Ecto neural progenitor cell (in vitro differentiated cells): ENCODE measurements around the gene ADD3.
"Not testable (repeated sequence)": the region's sequence is repeated elsewhere in the genome, so short reads cannot be mapped to it uniquely, and the experiment has no call there.

Source experiments
- DNase-seq: peaks from one replicate; pipeline ENCODE4 v3.0.0-alpha.2; 2018; ENCODE audit warnings: low spot score

ADD3 gene

DNA sequence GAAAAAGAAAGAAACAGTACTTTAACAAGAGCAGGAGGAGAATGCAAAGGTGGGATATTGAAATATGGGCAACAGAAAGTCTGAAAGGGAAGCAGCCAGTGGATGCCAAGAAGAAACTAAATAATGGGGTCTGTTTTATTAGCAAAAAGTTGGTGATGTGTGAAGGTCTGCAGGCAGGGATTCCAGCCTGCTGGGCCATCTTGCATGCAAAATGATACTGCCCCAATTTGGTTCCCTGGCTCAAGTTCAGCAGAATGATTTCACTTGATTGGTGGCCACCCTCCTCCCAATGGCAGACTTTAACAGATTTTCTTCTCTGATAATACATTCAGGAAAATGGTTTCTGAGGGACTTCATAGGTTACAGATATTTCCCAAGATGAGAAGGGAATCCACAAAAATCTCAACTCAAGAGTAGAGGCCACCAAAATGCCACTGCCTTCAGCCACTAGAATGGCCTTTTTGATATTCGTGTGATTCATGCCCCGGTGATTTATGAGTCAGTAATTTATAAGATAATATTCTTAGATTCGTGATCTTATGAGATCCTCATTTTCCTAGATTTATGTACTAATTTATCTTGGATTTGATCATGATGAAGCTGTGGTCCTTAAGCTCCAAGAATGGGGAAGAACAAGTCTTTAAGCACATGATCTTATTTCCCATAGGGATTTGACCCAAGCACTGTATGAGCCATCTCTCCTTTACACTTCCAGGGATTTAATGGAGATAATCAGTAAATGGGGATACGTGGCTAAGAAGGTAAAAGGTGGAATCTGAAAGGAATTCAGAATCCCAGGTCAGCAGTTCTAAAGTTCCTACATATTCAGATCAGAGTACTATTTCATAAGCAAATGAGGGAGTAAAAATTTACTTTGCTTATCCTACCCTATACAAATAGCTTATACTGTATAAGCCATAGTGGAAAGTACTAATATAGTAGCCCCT is 32.3 kb upstream of the ADD3 start:
- no peak for DNase-seq

DNA sequence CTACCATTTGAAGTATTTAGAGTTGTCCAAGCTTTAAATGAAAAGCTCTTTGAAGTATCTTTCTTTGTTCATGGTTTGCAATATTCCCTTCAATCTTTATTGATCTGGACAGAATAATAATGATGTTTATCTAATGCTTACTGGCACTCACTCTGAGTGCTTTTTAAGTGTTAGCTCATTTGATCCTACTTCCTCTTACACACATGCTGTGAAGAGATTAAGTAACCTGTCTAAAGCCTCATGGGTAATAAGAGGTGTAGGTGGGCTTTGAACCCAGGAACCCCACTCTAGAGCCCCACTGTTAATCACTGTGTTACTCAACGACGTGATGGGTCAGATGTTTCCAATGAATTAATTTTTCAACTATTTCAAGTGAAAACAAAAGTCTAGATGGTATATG is 31.1 kb upstream of the ADD3 start:
- DNase-seq: no peak

GRCh38 chr10:109977382-109977806 is 30.4 kb upstream of the ADD3 start:
- no peak for DNase-seq

DNA sequence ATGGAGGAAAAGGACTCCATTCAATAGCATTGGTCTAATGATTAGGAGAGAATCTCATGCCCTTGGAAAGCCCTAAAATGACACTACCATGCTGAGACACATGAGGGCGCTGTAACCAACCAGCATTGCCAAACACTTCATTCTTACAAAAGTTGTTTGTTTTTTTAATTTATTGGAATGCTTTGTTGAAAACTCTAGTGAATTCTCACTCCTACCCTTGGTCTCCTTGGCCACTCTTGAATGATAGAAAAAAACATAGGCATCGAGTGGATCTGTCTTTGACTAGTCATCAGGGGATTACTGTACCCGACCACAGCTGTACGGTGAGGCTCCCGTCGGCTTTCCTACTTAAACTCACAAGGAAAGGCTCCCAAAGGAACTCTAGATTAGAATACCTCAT is 29.3 kb upstream of the ADD3 start:
- peak; percentile 54 for DNase-seq

DNA sequence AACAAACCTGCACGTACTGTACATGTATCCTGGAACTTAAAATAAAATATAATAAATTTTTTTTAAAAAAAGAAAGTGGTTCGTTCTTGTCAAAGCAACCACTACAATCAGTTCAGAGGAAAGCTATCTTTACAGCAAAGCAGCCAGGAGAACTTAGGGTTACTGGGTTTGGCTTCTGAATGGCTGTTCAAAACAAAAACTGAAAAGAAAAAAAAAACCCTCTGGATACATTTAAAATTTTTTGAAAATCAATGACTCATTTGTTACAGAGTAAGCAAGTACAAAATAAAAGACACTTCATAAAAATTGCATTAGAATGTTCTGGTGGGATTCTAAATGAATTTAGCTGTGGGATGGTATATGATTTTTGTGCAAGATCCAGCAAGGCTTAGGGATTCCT is 28.6 kb upstream of the ADD3 start:
- no peak for DNase-seq

DNA sequence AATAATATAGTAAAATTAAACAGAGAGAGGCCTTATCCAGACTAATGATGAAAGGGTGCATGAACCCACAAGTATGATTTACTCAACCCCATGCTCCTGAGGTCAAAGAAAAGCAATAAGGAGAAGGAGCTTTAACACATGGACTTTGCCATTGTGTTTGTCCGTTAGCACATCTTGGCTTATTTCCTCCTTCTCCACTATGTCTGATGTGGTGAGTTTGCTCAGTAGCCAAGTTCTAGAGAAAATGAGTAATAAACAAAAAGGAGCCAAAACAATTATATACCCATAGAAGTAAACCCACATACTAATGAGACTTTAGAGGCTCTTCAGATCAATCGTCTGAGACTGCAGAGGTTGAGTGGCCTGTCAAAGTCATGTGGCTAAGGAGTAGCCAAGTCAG is 26.1 kb upstream of the ADD3 start:
- DNase-seq: no peak

GRCh38 chr10:109982123-109982522 is 25.7 kb upstream of the ADD3 start:
- DNase-seq: no peak

- DNase-seq: no peak
Observed at GRCh38 chr10:109982812-109983211, 25.0 kb upstream of the ADD3 start.

- no peak for DNase-seq
Observed at GRCh38 chr10:109984013-109984412, 23.8 kb upstream of the ADD3 start.

GRCh38 chr10:109985768-109986167 is 22.0 kb upstream of the ADD3 start:
- DNase-seq: not testable (repeated sequence)

DNA sequence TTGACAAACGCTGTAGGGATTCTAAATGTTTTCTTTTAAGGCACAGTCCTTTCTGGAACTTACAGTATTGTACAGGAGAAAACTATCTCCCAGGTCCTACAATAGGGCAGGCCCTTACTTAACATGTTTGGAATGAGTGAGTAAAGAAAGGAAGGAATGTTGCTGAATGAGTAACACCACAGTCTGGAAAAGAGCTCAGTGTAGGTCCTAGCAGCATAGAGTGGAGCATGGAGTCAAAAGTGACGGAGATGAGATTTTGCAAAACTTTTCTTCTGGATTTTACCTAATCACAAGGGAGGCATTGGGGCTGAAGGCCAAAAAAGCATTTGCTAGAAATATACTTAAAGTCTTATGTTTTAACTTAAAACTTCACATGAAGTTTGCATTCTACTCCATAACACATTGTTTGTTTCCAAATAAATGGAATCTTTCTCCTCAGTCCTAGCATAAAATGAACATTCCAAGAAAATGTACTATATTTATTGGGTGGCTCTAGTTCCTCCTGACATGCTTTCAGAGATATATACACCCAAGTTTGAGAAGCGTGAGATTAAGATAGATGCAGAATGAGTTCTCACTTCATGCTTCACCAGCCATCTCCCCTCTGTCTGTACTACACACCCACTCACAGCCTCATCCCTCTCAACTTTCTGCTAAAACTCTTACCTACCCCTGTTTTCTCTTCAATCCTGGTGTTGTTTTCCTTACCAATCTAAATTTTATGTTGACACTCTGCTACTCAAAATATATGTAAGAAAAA is 20.2 kb upstream of the ADD3 start:
- no peak for DNase-seq

GRCh38 chr10:109988212-109988596 is 19.6 kb upstream of the ADD3 start:
- no peak for DNase-seq

DNA sequence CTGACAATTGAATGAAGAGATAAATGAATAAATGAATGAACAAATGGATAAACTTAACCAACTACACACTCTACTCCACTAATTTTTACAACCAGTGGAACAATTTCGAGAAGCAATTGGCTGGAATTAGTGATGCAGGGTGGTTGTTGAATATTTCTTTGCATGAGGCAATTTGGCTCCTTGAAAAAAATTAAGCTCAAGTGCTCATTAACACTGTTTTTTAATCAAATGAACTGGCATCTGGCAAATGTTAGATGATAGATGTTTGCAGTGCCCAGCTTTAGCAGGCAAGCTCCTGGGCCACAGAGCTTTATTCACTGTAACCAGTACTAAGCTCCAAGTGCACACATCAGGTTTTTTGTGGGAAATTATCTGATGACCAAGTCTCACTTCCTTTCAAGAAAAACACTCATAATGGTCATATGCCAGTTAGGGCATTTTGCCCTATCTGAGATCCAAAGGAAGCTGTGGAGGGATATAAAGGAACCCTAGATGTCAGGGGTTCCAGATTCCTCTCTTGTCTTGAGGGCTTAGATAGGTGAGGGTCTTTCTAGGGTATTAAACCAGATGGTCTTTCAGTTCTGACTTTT is 16.4 kb upstream of the ADD3 start:
- DNase-seq: no peak

- no peak for DNase-seq
Observed at GRCh38 chr10:109992485-109992884, 15.3 kb upstream of the ADD3 start.

DNA sequence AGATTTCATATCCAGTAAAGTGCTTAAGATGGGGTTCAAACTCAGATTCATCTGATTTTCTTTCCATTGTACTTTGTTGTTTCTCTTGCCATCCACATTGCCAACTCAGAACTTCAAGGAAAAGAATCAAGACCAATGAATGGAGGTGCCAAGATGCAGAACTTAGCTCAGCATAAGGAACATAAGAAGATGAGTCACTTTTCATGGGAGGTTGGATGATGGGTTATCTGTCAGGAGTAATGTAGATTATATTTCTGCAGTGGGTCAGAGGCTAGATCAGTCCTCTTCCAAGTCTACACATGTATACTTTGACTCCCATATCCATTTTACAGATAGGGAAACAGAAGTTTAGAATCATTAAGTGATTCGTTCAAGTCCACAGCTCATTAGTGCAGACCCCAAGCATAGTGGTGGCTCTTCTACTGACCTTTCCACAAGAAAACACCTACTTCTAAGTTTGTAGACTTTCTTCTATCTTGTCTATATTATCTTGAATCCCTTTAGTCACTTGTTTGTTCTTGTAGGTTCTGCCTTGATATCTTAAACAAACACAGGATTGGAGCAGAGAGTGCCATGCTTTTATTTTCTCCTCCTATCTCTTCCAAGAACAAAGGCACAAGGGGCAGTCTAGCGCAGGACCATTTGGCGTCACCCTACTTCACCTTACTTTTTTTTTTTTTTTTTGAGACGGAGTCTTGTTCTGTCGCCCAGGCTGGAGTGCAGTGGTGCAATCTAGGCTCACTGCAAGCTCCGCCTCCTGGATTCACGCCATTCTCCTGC is 14.0 kb upstream of the ADD3 start:
- no peak for DNase-seq

GRCh38 chr10:109994711-109995577 is 12.8 kb upstream of the ADD3 start:
- DNase-seq: no peak

- DNase-seq: no peak
Observed at GRCh38 chr10:109995595-109995994, 12.2 kb upstream of the ADD3 start.

- DNase-seq: no peak
Observed at GRCh38 chr10:109996225-109996624, 11.6 kb upstream of the ADD3 start.

- DNase-seq: no peak
Observed at GRCh38 chr10:109996766-109997171, 11.0 kb upstream of the ADD3 start.

DNA sequence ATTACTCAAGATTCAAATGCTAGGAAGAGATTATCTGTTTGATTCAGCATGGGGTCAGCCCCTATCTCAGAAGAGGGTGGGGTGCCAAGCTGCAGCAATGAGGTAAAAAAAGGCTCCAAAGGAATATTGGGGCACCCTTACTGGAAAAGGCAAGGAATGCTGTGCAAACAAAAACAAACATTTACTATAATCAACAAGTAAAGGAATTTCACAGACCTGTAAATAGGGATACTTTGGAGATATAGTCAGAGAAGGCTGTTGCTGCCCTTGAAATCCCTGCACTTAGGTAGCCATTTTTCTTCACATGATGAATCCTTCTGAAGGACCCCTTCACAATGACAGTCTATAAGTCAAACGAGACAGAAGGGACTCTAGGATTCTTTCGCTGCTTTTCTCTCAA is 10.6 kb upstream of the ADD3 start:
- DNase-seq: no peak

GRCh38 chr10:109998513-109998912 is 9.3 kb upstream of the ADD3 start:
- DNase-seq: no peak
